Activated T-cell treated with anti-CD3 and anti-CD28 coated beads, Interleukin-2, amount 50 U/mL, for 72 hours (primary cell): ENCODE data around the gene PTX4. TPM values are rescaled to one million over a fixed set of nuclear protein-coding genes. Genes with fewer than 3 reads are reported as not detected.

Experiments used
- ATAC-seq, 2 donors: fragments of 150-1000 bp; cut with Tn5 transposase; replicated peaks in 1 of 2; 2 replicates each; pipeline ENCODE4 v1.10.0; 2021; ENCODE audit warnings: moderate library complexity in 2 of 2, mild to moderate bottlenecking in 1 of 2
- DNase-seq, 2 donors: peaks; one replicate each; pipeline ENCODE4 v3.0.0; 2021 to 2022; ENCODE audit warnings: mixed read lengths in 1 of 2
- H3K27ac Mint-ChIP-seq: one replicate; pipeline ENCODE4 v1.8.0; 2022; ENCODE audit warnings: mild to moderate bottlenecking, moderate library complexity, mixed read lengths
- H3K27me3 Mint-ChIP-seq: one replicate; pipeline ENCODE4 v1.8.0; 2022; ENCODE audit warnings: low read depth, mixed read lengths
- H3K36me3 Mint-ChIP-seq, 2 donors: one replicate each; pipeline ENCODE4 v1.8.0; 2022; ENCODE audit warnings: mixed read lengths in 2 of 2, mild to moderate bottlenecking in 1 of 2; ENCODE audit not compliant: insufficient read depth in 2 of 2
- H3K4me1 Mint-ChIP-seq: one replicate; pipeline ENCODE4 v1.8.0; 2022; ENCODE audit warnings: low read depth, mixed read lengths
- H3K4me3 Mint-ChIP-seq, 2 donors: one replicate each; pipeline ENCODE4 v1.8.0; 2022; ENCODE audit warnings: mild to moderate bottlenecking in 2 of 2, mixed read lengths in 2 of 2, moderate library complexity in 2 of 2
- H3K9me3 Mint-ChIP-seq, 2 donors: one replicate each; pipeline ENCODE4 v1.8.0; 2022; ENCODE audit warnings: mixed read lengths in 2 of 2
- total RNA-seq, 2 donors: library from RNA; stranded (reverse); gene quantifications; one replicate each; pipeline ENCODE4 v1.2.3, GENCODE V29; 2022

The PTX4 gene
- total RNA-seq, 2 donors from 2014 or later, result not detected

- no peaks in the 10 kb centered on the region for H3K9me3 Mint-ChIP-seq
- no peak overlapping the region for H3K4me3 Mint-ChIP-seq
- H3K27me3 Mint-ChIP-seq, result no peaks in the 10 kb centered on the region
- ATAC-seq (no peak), DNase-seq (no peak)
- peaks cover 2% of the 10 kb centered on the region in 2 donors for H3K36me3 Mint-ChIP-seq
- H3K4me1 Mint-ChIP-seq, result no peaks in the 10 kb centered on the region
- no peak overlapping the region for H3K27ac Mint-ChIP-seq
Observed at GRCh38 chr16:1501630-1502029, 12.9 kb upstream of the PTX4 start.

- H3K4me3 Mint-ChIP-seq, result no peak overlapping the region
Observed at GRCh38 chr16:1500465-1501150, 11.9 kb upstream of the PTX4 start.

GRCh38 chr16:1499756-1500464 lies 11.2 kb upstream of the PTX4 start:
- peaks cover 2% of the 10 kb centered on the region in 2 donors for H3K36me3 Mint-ChIP-seq
- H3K9me3 Mint-ChIP-seq, result no peaks in the 10 kb centered on the region
- ATAC-seq (no peak), DNase-seq (no peak)
- no peak overlapping the region for H3K27ac Mint-ChIP-seq
- no peaks in the 10 kb centered on the region for H3K27me3 Mint-ChIP-seq
- H3K4me3 Mint-ChIP-seq, result no peak overlapping the region
- peaks cover 4% of the 10 kb centered on the region for H3K4me1 Mint-ChIP-seq

More at GRCh38 chr16:1500465-1501150, 11.9 kb upstream of the PTX4 start:
- no peak overlapping the region for H3K27ac Mint-ChIP-seq
- no peaks in the 10 kb centered on the region for H3K27me3 Mint-ChIP-seq
- no peaks in the 10 kb centered on the region for H3K9me3 Mint-ChIP-seq
- DNase-seq (no peak), ATAC-seq (no peak)
- H3K36me3 Mint-ChIP-seq, result peaks cover 2% of the 10 kb centered on the region in 2 donors
- no peaks in the 10 kb centered on the region for H3K4me1 Mint-ChIP-seq

GRCh38 chr16:1498899-1499676 lies 10.3 kb upstream of the PTX4 start:
- ATAC-seq, result no peak
- peaks cover 9% of the 10 kb centered on the region for H3K4me1 Mint-ChIP-seq

GRCh38 chr16:1497014-1497598 lies 8.4 kb upstream of the PTX4 start:
- no peak for DNase-seq
- peaks cover 2 to 4% of the 10 kb centered on the region in 2 donors for H3K36me3 Mint-ChIP-seq
- H3K4me1 Mint-ChIP-seq, result peaks cover 19% of the 10 kb centered on the region
- H3K9me3 Mint-ChIP-seq, result no peaks in the 10 kb centered on the region
- H3K27me3 Mint-ChIP-seq, result no peaks in the 10 kb centered on the region
- H3K27ac Mint-ChIP-seq, result no peak overlapping the region
- ATAC-seq, result no peak
- H3K4me3 Mint-ChIP-seq, result peak overlapping the region in 1 of 2 donors; percentile 24

More at GRCh38 chr16:1498899-1499676, 10.3 kb upstream of the PTX4 start:
- peaks cover 2% of the 10 kb centered on the region in 2 donors for H3K36me3 Mint-ChIP-seq
- H3K9me3 Mint-ChIP-seq, result no peaks in the 10 kb centered on the region
- H3K27me3 Mint-ChIP-seq, result no peaks in the 10 kb centered on the region
- no peak overlapping the region for H3K4me3 Mint-ChIP-seq
- no peak for DNase-seq
- no peak overlapping the region for H3K27ac Mint-ChIP-seq

- Mint-ChIP-seq H3K4me1 (peaks cover 20% of the 10 kb centered on the region), H3K4me3 (no peak overlapping the region), H3K9me3 (no peaks in the 10 kb centered on the region), H3K27me3 (no peaks in the 10 kb centered on the region), H3K36me3 (peaks cover 0 to 2% of the 10 kb centered on the region in 2 donors), H3K27ac (no peak overlapping the region)
- no peak for DNase-seq
- no peak for ATAC-seq
Observed at GRCh38 chr16:1496464-1496863, 7.7 kb upstream of the PTX4 start.

GRCh38 chr16:1495889-1496262 lies 7.1 kb upstream of the PTX4 start:
- peaks cover 20% of the 10 kb centered on the region for H3K4me1 Mint-ChIP-seq
- H3K9me3 Mint-ChIP-seq, result no peaks in the 10 kb centered on the region
- no peak for ATAC-seq
- no peak overlapping the region for H3K27ac Mint-ChIP-seq
- H3K27me3 Mint-ChIP-seq, result no peaks in the 10 kb centered on the region
- peaks cover 0 to 2% of the 10 kb centered on the region in 2 donors for H3K36me3 Mint-ChIP-seq
- no peak overlapping the region for H3K4me3 Mint-ChIP-seq
- DNase-seq, result no peak

GRCh38 chr16:1495211-1495888 lies 6.6 kb upstream of the PTX4 start:
- no peaks in the 10 kb centered on the region for H3K27me3 Mint-ChIP-seq

GRCh38 chr16:1494711-1495110 lies 6.0 kb upstream of the PTX4 start:
- Mint-ChIP-seq H3K27ac (no peak overlapping the region), H3K4me3 (peak overlapping the region; percentile 95 to 99), H3K9me3 (no peaks in the 10 kb centered on the region), H3K4me1 (peaks cover 20% of the 10 kb centered on the region), H3K36me3 (peaks cover 0 to 2% of the 10 kb centered on the region in 2 donors), H3K27me3 (no peaks in the 10 kb centered on the region)
- no peak for ATAC-seq
- no peak for DNase-seq

More at GRCh38 chr16:1495211-1495888, 6.6 kb upstream of the PTX4 start:
- H3K27ac Mint-ChIP-seq, result no peak overlapping the region
- no peak for DNase-seq
- peaks cover 20% of the 10 kb centered on the region for H3K4me1 Mint-ChIP-seq
- H3K9me3 Mint-ChIP-seq, result no peaks in the 10 kb centered on the region
- H3K4me3 Mint-ChIP-seq, result peak overlapping the region in 1 of 2 donors; percentile 34
- H3K36me3 Mint-ChIP-seq, result peaks cover 0 to 2% of the 10 kb centered on the region in 2 donors
- no peak for ATAC-seq

GRCh38 chr16:1494129-1494640 lies 5.4 kb upstream of the PTX4 start:
- Mint-ChIP-seq H3K9me3 (no peaks in the 10 kb centered on the region), H3K36me3 (peaks cover 0 to 2% of the 10 kb centered on the region in 2 donors), H3K27me3 (no peaks in the 10 kb centered on the region), H3K4me3 (peak overlapping the region; percentile 95 to 99), H3K27ac (peak overlapping the region; percentile 33), H3K4me1 (peaks cover 20% of the 10 kb centered on the region)
- ATAC-seq (no peak), DNase-seq (no peak)

- DNase-seq, result no peak
- H3K4me3 Mint-ChIP-seq, result peak overlapping the region; percentile 95 to 99
- peaks cover 0 to 2% of the 10 kb centered on the region in 2 donors for H3K36me3 Mint-ChIP-seq
- H3K9me3 Mint-ChIP-seq, result no peaks in the 10 kb centered on the region
- no peaks in the 10 kb centered on the region for H3K27me3 Mint-ChIP-seq
- peak overlapping the region; percentile 65 for H3K27ac Mint-ChIP-seq
- ATAC-seq, result peak; percentile 33 to 38
- H3K4me1 Mint-ChIP-seq, result peaks cover 20% of the 10 kb centered on the region
Observed at GRCh38 chr16:1493746-1494094, 5.0 kb upstream of the PTX4 start.
